ENCODE measurements around the gene ZNF837.
A peak's percentile ranks its signal among the peaks of the same experiment; 100 is the strongest.
"Not testable (repeated sequence)": the region's sequence is repeated elsewhere in the genome, so short reads cannot be mapped to it uniquely, and the experiment has no call there.

ZNF837 gene

GRCh38 chr19:58395979-58396627 is 15.3 kb upstream of the ZNF837 start:
- DNase-seq = no peak

- no peak for DNase-seq
These were observed 14.6 kb upstream of the ZNF837 start, which contains the start of gene RNF225 for GRCh38 chr19:58395220-58395978. Gene RNF225, plus strand, starts transcription at chr19:58395656. Its CDS starts 434 bp downstream, at chr19:58396090.

GRCh38 chr19:58394821-58395219 is 14.0 kb upstream of the ZNF837 start:
- peak; percentile 40 for DNase-seq

DNA sequence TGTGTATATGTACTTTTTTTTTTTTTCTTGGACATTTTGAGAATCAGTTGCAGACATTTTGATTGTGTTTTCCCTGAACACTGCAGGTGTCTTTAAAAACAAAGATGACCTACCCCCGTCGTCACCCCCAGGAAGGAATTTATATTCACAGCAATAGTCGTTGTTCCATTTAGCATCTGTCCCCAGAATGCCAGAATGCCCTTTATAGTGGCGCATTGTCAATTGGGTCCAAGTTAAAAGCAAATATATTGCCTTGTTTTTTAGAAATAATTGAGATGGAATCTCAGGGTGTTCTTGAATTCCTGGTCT is 12.8 kb upstream of the ZNF837 start:
- DNase-seq = no peak

- no peak for DNase-seq
These were observed 12.3 kb upstream of the ZNF837 start for GRCh38 chr19:58392945-58393724.

GRCh38 chr19:58388175-58388526 is 7.3 kb upstream of the ZNF837 start:
- DNase-seq = no peak

GRCh38 chr19:58387338-58388174 is 6.7 kb upstream of the ZNF837 start:
- peak; percentile 46 for DNase-seq

DNA sequence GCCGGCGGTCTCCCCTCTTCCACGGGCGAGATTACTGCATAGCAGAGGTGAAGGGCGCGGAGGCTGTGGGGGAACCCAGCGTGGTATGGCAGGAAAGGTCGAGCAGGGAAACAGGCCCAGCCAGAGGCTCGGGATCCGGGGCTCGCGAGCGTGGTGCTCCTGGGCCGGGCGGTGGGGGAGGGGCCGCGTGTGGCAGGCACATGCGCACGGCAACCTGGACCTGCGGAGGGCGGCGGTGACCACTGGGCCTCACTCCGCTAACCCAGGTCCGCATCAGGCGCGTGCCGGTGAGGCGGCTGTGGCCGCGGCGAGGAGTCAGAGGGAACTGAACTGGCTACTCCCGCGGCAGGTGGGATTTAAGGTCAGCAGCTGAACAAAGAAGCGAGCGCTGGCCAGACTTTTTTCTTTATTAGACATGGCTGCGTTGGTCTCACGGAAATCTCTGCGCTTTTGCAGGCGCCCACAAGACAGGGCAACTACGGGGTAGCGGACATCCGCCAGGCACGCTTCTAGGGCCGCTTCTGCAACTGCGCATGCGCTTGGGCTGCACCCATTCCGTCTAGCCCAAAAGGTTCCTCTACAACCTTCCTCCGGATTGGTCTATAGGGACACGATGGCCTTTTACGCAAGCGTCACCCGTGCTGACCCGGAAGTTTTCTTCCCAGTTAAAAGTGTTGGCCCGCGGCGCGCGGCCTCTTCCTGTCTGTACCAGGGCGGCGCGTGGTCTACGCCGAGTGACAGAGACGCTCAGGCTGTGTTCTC is 5.9 kb upstream of the ZNF837 start, which contains the start of gene RPS5:
Gene RPS5, plus strand, starts transcription at position 694 of the 762 bp plus-strand sequence. CDS start 869 bp downstream, outside the sequence.
- DNase-seq = peak; percentile 99

- DNase-seq = peak; percentile 63
These were observed 5.2 kb upstream of the ZNF837 start for GRCh38 chr19:58385891-58386575.

- DNase-seq = no peak
These were observed 4.6 kb upstream of the ZNF837 start for GRCh38 chr19:58385313-58385890.

GRCh38 chr19:58382997-58383603 is 2.3 kb upstream of the ZNF837 start:
- no peak for DNase-seq

- DNase-seq = peak; percentile 57
These were observed 806 bp upstream of the ZNF837 start for GRCh38 chr19:58381460-58382212.

DNA sequence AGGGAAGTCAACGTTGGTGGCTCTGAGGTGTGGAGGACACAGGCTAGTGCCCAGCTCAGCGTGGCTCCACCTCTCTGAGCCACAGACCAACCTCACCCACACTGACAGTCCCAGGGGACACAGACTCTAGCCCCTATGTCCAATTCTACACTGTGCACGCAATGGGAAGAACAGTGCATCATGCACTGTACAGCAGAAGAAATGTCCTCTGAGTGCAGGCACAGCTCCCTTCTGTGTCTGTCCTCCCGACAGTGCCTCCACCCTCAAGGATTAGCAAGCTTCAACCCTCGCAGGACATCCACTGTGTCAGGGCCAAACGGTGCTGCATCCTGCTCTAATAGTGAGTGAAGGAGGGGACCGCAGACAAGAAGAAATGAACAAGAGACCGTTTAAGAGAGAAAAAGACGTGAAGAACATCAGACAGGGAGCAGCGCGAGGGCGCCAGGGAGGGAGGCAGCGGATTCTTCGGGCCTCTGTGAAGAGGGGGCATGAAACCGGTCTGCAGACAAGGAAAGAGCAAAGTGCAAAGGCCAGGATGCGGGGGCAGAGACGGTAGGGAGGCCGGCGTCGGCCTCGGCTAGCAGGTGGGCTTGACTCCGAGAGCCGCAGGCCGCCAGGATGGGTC is 681 bp downstream of the ZNF837 start:
- DNase-seq = peak; percentile 63

- no peak for DNase-seq
These were observed 1.6 kb downstream of the ZNF837 start for GRCh38 chr19:58379246-58379645.

DNA sequence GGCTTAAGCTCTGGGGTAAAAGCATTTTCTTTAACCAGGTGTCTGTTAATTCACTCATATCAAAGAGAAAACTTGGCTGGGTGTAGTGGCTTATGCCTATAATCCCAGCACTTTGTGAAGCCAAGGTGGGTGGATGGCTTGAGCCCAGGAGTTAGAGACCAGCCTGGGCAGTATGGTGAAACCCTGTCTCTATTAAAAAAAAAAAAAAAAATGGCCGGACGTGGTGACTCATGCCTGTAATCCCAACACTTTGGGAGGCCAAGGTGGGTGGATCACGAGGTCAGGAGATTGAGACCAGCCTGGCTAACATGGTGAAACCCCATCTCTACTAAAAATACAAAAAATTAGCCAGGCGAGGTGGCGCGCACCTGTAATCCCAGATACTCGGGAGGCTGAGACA is 4.1 kb downstream of the ZNF837 start:
- not testable (repeated sequence) for DNase-seq

- no peak for DNase-seq
These were observed 6.6 kb downstream of the ZNF837 start for GRCh38 chr19:58374200-58374599.

- no peak for DNase-seq
These were observed 8.3 kb downstream of the ZNF837 start for GRCh38 chr19:58372311-58373133.

Data from NCI-H69 (cell line).